HG03342 (cell line): ENCODE data around the gene MTHFD1L.

ENCODE experiments used
- ATAC-seq: cut with Tn5 transposase; IDR thresholded peaks from one replicate; pipeline ENCODE4 v1.9.1; 2021; ENCODE audit warnings: mild to moderate bottlenecking, moderate library complexity; ENCODE audit not compliant: unreplicated experiment

Gene MTHFD1L

GRCh38 chr6:150865043-150865405 lies 478 bp upstream of the MTHFD1L start:
- no peak for ATAC-seq

- ATAC-seq = peak; percentile 69
Observed at GRCh38 chr6:150866147-150866990, 867 bp downstream of the MTHFD1L start.

DNA sequence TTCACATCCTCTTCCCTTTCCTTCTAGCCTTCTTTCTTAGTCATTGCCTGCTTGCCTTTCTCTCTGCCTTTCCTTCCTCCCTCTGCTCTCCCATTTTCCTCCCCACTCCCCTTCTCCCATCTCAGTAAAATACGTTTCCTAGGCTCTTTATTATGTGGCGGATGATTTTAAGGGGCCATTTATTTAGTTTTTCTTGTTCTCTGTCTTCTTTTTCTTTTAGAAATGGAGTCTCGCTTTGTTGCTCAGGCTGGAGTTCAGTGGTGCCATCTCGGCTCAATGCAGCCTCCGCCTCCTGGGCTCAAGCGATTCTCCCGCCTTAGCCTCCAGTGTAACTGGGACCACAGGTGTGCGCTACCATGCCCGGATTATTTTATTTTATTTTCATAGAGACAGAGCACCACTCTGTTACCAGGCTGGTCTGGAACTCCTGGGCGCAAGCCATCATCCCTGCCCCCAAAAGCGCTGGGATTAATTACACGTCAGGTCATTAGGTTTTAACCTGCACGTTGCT lies 1.5 kb downstream of the MTHFD1L start:
- ATAC-seq = no peak

DNA sequence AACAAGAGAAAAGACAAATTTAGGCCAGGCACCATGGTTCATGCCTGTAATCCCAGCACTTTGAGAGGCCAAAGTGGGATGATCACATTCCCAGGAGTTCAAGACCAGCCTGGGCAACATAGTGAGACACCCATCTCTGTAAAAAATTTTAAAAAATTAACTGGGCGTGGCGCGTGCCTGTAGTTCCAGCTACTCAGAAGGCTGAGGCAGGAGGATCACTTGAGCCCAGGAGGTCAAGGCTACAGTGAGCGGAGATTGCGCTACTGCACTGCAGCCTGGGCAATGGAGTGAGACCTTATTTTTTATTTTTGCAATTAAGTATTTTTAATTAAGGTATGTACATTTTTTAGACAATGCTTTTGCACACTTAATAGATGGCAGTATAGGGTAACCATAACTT lies 3.3 kb downstream of the MTHFD1L start:
- ATAC-seq = no peak

DNA sequence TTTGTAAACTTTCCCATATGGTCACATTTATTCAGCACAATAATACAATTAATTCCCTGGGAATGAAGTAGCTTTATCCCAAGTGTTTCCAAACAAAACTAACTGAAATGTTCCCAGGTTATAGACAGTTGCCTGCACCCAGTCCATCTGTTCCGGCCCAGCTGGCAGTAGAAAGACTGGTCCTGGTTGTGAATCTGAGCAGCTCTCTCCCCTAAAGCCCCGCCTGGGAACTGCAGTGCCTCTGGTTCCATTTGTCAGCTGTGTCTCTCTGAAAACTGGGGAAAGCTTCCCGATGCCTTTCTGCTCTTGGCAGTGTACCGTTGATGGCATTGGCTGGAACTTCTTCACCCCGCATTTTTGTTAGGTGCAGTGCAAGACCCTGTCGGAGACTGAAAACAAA lies 8.7 kb downstream of the MTHFD1L start:
- no peak for ATAC-seq

- ATAC-seq = no peak
Observed at GRCh38 chr6:150875841-150876240, 10.3 kb downstream of the MTHFD1L start.

- no peak for ATAC-seq
Observed at GRCh38 chr6:150876598-150876997, 11.1 kb downstream of the MTHFD1L start.

- ATAC-seq = no peak
Observed at GRCh38 chr6:150877928-150878327, 12.4 kb downstream of the MTHFD1L start.

- ATAC-seq = no peak
Observed at GRCh38 chr6:150878347-150879213, 13.1 kb downstream of the MTHFD1L start.

DNA sequence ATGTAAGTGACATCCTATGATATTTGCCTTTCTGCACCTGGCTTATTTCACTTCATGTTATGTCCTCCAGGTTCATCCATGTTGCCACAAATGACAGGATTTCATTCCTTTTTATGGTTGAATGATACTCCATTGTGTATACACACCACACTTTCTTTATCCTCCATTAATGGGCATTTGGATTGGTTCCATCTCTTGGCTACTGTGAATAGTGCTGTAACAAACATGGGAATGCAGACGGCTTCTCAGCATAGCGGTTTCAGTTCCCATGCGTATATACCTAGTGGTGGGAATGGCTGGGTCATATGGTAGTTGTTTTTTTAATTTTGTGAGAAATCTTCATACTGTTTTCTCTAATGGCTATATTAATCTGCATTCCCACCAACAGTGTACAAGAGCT lies 14.8 kb downstream of the MTHFD1L start:
- ATAC-seq = no peak

GRCh38 chr6:150881911-150882481 lies 16.5 kb downstream of the MTHFD1L start:
- no peak for ATAC-seq

GRCh38 chr6:150883521-150883920 lies 18.0 kb downstream of the MTHFD1L start:
- no peak for ATAC-seq

DNA sequence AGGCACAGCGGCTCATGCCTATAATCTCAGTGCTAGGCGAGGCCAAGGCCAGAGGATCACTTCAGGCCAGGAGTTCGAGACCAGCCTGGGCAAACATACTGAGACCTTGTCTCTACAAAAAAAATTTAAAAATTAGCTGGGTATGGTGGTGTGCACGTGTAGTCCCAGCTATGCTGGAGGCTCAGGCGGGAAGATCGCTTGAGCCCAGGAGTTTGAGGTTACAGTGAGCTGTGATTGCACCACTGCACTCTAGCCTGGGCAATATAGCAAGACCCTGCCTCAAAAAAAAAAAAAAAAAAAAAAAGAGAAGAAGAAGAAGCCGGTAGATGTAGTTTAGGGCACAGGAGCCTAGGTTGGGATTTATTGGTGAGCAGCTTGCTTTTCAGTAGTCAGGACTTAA lies 20.7 kb downstream of the MTHFD1L start:
- ATAC-seq = no peak

GRCh38 chr6:150887978-150888563 lies 22.6 kb downstream of the MTHFD1L start:
- ATAC-seq = no peak

GRCh38 chr6:150890346-150890745 lies 24.8 kb downstream of the MTHFD1L start:
- ATAC-seq = no peak

- no peak for ATAC-seq
Observed at GRCh38 chr6:150891888-150892485, 26.5 kb downstream of the MTHFD1L start.

GRCh38 chr6:150894191-150894744 lies 28.8 kb downstream of the MTHFD1L start:
- ATAC-seq = no peak

GRCh38 chr6:150894935-150895552 lies 29.5 kb downstream of the MTHFD1L start:
- ATAC-seq = no peak

DNA sequence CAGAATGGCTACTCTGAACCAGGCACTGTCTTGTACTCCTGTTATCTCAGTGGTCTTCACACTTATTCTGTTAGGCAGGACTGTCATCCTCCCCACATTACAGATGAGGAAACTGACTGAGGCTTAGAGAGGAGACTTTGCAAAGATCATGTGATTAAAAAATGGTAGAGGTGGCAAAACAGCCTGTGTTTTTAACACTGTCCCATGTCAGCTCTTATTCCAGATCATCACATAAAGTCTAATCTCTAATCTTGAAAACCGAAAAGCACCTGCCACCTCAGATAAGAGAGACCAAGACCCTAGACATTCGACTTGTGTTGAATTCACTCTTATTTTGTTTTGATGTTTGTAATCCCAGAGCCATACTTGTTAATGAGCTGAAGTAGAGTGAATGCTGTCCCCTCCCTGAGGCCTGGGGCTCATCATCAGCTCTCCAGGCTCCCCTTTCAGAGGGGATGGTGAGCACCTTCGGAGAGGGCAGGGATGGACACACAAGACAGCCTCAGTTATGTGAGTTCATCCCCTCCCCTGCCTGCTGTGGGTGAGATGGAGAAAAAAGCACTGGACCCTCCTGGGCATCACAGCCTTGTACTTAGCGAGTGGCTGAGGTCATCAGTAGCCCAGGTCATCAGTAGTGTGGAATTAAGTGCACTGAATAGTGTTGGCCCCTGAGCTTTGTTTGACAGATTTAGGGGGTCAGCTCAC lies 30.6 kb downstream of the MTHFD1L start:
- ATAC-seq = no peak
